GM11168 (cell line): ENCODE data around the gene RAB30.

Experiments
- in situ Hi-C: fragments of 300-500 bp; cut with MboI; formaldehyde crosslinking; loops from one replicate; pipeline ENCODE4 v1.12.0; 2022; ENCODE audit warnings: low sequenced_read_pairs; ENCODE audit not compliant: unreplicated experiment

RAB30 gene

DNA sequence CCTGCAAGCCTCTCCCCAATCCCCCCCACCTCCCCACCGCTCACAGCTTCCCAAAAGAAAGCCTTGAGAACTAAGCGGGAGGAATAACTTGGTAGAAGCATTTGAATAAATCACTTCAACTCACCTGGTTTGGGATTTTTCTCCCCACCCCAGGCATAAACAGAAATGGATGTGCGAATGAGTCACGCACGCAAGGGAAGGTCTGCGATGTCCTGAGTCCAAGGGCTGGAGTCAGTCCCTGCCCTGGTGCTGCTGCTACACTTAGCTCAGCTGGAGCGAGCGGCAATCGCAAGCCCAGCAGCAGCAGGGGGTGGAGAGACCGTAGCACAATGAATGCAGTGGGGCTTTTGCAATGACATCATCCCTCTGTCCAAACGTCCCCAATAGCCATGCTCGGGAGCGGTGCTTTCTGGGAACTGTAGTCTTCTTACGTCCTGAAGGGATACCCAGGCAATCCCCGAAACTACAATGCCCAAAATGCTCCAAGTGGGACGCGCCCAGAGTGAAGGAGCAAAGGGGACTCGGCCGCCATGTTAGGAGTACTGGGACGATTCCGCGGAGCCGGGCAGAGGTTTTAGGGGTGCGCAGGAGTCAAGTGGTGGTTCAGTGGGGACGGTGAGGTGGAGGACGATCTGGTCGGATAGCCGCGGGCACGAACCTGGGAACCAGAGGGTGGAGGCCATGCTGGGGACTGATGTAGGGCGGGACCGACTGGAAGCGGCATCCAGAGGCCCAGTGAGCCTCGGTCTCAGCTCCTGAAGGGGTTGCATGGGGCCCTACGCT is at the start of gene RAB30:
Gene RAB30, minus strand, starts transcription at position 331 of the 783 bp plus-strand sequence. CDS start 74,581 bp downstream, outside the sequence.
- in situ Hi-C loops, result no loop called here

DNA sequence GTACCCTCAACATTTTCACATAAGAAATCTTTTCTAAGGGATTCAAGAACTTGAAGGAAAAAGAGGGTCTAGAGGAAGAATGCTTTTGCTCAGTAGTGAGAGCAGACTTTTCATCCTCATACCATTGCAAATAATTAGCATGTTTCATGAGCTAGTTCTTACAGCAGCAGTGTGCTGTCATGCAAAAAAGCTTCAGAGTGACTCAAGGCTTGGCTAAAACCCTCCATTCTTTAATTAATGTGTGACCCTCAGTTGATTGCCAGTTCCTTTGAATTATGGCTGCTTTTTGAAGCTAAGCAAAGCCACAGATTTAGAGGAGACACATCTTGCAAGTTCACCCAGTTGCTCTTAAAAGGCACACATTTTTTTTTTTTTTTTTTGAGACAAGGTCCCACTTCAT is 48.6 kb upstream of the RAB30 start:
- in situ Hi-C loops, result no loop called here

DNA sequence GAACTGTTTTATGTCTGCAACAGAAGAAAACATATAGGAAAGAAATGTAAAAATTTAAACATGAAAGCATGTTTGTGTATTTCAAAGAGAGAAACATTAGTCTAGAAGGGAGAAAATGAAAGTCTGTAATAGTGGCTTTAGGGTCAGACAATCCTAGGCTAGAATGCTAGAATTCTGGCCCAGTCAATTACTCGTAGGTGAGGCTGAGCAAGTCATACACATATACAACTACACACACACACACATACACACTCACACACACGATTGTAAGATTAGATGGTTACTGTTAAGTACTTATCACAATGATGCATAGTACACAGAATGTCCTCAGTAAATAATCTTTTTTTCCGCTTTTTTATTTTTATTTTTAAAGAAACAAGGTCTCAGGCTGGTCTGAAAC is 47.5 kb upstream of the RAB30 start:
- in situ Hi-C loops, result no loop called here

DNA sequence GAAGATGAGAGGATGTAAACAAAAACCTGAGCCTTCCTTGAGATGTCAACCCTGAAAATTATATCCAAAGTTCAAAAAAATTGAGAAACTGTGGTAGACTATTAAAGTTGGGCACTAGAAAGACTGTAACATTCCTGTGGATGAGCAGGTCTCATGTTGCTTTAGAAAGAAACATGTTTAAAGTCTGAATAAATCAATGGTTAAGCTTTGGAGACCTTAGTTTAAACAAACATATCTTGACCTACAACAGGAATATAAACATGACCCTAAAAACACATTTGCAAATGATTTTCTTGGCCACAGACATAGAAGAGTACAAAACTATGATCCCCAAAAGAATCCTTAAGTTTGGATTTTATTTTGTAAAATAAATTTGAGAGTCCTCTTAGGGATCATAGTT is 47.1 kb upstream of the RAB30 start:
- in situ Hi-C loops, result no loop called here

GRCh38 chr11:83116015-83116641 is 44.4 kb upstream of the RAB30 start:
- in situ Hi-C loops, result no loop called here

DNA sequence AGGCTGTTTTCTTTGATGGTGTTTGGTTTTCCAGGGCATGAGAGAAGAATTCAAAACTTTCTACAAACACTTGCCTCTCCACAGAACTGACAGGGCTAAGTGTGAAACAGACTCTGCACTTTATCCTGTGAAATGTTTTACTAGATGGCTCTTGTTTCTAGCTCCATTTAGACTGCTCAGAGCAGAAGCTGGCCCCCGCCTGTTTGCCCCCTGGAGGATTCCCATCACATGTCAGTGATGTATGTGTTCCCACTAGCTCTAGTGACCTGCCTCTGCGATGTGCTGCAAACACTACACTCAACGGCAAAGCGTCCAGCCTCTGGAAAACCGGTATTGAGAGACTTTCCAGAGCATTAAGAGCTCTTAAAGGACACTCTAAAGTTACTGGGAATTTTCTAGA is 43.9 kb upstream of the RAB30 start:
- in situ Hi-C loops, result no loop called here

DNA sequence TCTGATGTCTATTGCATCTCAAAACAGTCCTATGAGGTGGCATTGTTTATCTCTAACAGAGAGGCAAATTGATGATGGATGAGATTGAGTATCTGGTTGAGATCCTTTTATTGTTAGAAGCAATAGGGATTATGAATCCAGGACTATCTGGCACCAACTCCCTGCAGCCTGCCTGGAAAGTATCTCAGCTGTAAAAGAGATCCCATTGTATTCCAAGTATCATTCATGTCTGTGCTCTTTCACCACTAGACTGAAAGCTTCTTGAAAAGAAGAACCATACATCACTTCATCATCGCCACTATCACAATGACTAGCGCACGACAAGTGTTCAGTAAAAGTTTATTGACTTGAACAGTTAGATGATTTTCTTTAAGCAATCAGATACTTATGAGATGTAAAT is 43.3 kb upstream of the RAB30 start:
- in situ Hi-C loops, result no loop called here

DNA sequence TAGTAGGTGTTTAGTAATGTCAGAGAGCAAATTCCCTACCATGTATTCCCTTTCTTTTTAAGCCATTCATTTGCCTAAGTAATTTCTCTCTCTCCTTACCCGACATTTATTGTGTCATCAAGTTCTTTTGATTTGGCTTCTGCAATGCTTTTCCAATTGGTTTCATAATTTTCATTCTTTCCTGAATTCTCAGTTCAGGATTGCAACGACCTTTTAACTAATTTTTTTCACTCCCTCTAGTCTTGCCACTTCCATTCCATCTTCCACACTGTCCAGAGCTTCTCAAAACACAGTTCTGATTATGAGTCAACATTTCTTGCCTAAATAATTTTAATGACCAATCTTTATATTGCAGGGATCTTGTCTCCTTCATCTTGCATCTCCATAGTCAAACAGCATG is 41.2 kb upstream of the RAB30 start:
- in situ Hi-C loops, result no loop called here

GRCh38 chr11:83105168-83105567 is 33.5 kb upstream of the RAB30 start:
- in situ Hi-C loops, result no loop called here

DNA sequence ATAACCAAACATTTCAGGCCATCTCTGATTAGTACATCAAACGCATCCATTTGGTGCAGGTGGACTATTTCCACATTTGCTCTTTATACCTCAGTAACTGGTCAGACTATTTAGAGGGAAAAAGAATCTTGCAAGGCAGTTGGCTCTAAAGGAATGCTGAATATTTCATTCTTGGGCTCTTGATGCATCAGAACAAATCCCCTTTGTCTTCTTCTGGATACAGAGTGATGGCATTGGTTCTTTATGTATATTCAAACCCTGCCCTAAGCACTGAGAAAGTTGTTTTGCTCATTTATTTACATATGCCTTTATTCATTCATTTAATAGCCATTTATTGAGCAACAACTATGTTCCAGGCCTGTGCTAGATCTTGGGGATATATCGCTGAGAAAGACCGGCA is 31.1 kb upstream of the RAB30 start:
- in situ Hi-C loops, result no loop called here

DNA sequence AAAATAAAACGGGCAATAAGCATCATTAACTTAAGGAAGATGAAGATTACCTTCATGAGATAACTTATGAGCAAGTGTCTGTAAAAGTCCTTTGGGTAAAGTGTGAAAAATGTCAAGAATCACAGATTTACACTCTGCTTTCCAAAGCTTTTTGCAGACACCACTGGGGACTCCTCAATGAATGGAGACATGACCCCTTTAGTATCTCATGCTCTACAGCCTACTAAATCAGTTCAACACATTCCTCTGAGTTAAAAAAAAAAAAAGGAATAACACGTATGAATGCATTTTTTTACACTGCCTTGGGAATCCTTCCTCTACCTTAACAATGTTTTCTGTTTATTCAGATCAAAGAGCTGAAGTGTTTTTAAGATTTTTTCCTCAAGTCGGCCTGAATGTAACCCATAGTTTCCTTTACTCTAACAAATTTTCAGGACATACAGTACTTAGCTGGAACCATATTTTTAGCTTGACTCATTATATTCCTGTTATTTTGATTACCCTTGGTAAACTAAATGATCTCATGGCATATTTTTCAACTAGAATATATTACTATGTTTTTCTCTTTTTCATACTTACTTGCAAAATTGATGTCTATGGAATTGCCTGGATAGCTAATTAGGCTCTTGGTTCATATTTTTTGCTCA is 25.9 kb upstream of the RAB30 start:
- in situ Hi-C loops, result no loop called here

DNA sequence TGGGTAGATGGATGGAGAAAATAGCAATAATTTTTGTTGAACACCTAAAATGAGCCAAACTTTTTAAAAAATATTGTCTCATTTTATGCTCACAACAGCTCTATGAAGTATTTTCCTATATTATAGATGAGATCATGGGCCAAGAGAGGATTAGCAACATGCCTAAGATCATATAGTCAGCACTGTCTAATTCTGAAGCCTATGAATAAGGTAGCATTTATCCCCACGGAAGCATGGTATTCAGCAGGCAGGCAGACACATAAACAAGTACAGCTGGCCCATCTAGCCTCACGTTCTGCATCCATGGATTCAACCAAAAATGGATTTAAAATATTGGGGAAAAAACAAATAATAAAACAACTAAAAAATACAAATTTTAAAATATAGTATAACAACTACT is 21.9 kb upstream of the RAB30 start:
- in situ Hi-C loops, result no loop called here

- in situ Hi-C loops, result no loop called here
Observed at GRCh38 chr11:83092488-83093384, 21.0 kb upstream of the RAB30 start.

GRCh38 chr11:83088965-83089364 is 17.3 kb upstream of the RAB30 start:
- in situ Hi-C loops, result no loop called here

DNA sequence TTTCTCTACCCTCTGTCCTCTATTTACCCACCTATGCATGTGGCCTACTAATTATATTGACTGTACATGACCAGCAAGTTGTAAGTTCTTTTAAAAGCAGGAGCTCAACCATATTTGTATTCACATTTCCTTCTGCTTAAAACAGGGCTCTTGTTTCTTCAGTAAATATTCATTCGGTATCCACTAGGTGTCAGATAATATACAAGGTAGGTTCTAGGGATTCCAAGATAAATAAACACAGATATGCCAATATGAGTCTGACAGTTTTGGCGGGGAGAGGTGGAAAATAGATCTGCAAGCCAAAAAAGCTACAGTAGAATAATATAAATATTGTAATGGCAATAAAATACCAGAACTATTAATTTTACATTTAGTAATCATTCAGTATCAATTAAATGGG is 15.3 kb upstream of the RAB30 start:
- in situ Hi-C loops, result no loop called here

- in situ Hi-C loops, result no loop called here
Observed at GRCh38 chr11:83079820-83080219, 8.1 kb upstream of the RAB30 start.

DNA sequence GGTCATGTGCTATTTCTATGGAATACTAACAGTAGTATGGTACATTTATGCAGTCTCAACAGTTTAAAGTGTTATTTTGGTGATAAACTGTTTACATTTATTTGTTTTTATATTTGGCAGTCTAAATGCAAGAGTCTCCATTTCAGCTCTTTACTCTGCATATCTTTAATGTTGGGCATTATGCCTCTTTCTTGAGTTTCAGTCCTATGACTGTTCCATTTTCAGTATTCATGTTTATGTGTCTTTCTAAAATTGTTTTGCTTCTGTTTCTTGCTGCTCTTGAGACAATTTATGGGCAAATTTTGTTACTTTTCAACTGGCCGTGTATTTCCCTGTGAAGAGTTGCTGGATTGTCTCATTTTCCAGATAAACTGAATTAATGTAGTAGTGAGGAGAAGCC is 6.6 kb upstream of the RAB30 start:
- in situ Hi-C loops, result no loop called here

DNA sequence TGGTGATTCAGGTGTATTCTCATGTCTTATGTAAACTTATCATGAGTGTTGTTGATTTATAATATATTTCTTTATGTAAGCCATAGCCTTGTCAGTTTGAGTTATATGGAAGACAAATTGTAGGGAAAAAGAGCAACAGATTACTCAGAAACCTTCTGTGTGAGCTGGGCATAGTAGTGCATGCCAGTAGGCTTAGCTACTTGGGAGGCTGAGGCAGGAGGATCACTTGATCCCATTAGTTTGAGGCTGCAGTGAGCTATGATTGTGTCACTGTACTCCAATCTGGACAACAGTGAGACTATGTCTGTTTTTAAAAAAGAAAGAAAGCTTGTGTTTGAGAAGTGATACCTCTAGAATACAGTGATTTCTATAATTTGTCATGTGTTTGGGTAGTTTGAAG is 2.2 kb upstream of the RAB30 start:
- in situ Hi-C loops, result no loop called here

DNA sequence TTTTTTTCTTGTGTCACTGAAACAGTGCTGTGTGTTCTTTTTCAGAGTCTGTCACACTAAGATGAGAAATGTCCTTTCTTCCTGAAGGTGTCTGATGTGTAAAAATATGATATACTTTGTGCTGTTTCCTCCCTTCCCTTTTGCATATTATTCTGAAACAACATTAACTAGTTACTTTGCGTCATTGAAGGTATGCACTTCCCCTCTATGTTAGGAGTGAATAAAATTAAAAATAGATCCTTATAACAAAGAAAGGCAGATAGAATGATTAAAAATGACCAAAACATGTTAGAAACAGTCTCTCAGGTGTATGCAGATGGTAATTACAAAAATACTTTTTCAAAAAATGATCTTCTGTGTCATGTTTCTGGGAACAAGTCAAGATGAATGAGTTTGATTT is 1.6 kb upstream of the RAB30 start:
- in situ Hi-C loops, result no loop called here

DNA sequence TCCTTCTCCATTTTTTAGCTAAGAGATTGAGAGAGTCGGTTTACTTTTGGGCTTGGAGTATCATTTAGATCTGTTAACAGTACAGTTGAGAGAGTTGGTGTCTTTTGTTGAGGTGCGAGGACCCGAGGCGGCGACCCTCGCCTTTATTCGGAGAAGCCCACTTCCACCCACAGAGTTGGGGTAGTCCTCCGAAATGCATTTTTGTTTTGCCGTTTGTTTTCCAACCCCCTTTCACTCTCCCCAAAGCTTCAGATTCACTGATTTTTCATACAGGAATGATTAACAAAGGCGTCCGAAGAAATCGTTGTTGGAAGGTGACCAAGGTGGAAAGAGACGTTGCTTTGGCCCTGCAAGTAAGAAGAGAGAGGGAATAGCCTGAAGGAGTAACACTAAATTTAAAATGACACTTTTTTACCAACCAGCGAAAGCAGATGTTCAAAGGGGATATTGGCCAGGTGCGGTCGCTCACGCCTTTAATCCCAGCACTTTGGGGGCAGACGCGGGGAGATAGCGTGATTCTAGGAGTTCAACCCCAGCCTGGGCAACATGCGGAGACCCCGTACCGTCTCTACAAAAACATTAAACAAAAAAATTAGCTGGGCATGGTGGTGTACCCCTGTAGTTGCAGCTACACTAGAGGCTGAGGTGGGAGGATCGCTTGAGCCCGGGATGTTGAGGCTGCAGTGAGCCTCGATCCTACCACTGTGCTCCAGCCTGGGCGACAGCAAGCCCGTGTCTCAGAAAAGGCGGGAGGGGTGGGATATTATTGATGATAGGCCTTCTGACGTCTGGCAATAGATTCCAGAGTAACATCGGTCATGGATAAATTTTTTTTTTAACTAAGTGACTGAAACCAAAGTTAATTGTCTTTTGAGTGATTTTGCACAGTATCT is 899 bp upstream of the RAB30 start:
- in situ Hi-C loops, result no loop called here
